Activated CD8-positive, alpha-beta memory T cell treated with anti-CD3 and anti-CD28 coated beads, Interleukin-2, amount 10 ng/mL, durations not matched to agents 7 days and 5 days (primary cell): ENCODE results near the gene RASL10B. TPM values are rescaled to one million over a fixed set of nuclear protein-coding genes. Genes with fewer than 3 reads are reported as not detected.

Experiments
- ATAC-seq: fragments of 150-1000 bp; cut with Tn5 transposase; one replicate; pipeline ENCODE4 v1.10.0; 2021; ENCODE audit warnings: moderate library complexity
- CTCF ChIA-PET: fragments of 350-600 bp; sonication (Branson Sonifier 250); formaldehyde crosslinking; loops from one replicate; lab custom pipeline; 2021; ENCODE audit warnings: antibody characterized with exemption; lab: Charles Lee
- DNase-seq: peaks from one replicate; pipeline ENCODE4 v3.0.0-alpha.2; 2020
- H3K27ac Mint-ChIP-seq: one replicate; pipeline ENCODE4 v1.8.0; 2021; ENCODE audit warnings: mild to moderate bottlenecking, mixed read lengths
- H3K27me3 Mint-ChIP-seq: one replicate; pipeline ENCODE4 v1.8.0; 2021; ENCODE audit warnings: mixed read lengths
- H3K36me3 Mint-ChIP-seq: one replicate; pipeline ENCODE4 v1.8.0; 2021; ENCODE audit warnings: mild to moderate bottlenecking, mixed read lengths
- H3K4me1 Mint-ChIP-seq: one replicate; pipeline ENCODE4 v1.8.0; 2021; ENCODE audit warnings: mixed read lengths
- H3K4me3 Mint-ChIP-seq: one replicate; pipeline ENCODE4 v1.8.0; 2021; ENCODE audit warnings: mild to moderate bottlenecking, moderate library complexity, mixed read lengths
- H3K9me3 Mint-ChIP-seq: one replicate; pipeline ENCODE4 v1.8.0; 2022; ENCODE audit warnings: low read depth, mixed read lengths
- total RNA-seq, 2 experiments: library from RNA; stranded (reverse); gene quantifications; one replicate each; pipeline ENCODE4 v1.2.3, GENCODE V29; 2021

Gene RASL10B
- total RNA-seq, 2 experiments from 2014 or later, result 0.37 TPM; not detected in 1

DNA sequence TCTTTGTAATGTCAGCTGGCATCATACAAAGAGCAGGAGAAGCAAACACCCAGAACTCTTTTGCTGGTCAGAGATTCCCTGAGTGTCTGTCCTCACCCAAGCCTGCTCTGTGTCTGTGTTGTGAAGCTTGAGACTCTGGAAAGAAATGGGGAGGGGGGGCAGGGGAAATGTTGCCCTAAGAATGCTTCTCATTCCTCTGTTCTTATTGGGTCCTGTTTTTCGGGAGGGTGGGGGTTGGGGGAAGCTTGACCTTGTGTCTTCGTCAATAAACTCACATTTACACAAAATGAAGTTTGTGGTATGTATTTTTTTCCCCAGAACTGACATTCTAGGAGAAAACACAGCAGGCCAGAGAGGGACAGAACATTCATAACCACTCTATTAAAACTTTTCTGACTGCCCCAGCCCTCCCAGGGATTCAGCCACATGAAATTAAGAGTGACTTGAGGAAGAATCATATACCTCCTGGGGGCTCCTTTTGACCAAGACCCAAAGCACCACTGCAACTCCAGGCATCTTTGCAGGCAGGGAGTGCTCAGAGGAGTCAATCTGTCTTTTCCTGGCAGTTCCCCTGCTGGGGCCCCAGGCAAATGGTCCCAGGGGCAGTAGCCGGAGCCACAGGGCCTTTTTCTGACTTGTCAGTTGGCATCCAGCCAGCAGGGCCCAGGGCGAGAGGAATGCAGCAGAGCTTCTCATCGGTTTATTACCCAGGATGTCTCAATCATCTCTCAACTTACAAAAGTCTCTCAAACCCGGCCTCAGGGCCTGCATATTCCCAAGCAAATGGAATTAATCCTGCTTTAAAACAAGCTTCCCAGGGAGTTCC lies 5.1 kb upstream of the RASL10B start:
- DNase-seq (no peak), ATAC-seq (no peak)
- peaks cover 9% of the 10 kb centered on the region for H3K4me1 Mint-ChIP-seq
- peaks cover 10% of the 10 kb centered on the region for H3K27me3 Mint-ChIP-seq
- H3K9me3 Mint-ChIP-seq, result no peaks in the 10 kb centered on the region
- no peak overlapping the region for H3K27ac Mint-ChIP-seq
- H3K4me3 Mint-ChIP-seq, result no peak overlapping the region
- CTCF ChIA-PET, result no interaction called here
- peaks cover 18% of the 10 kb centered on the region for H3K36me3 Mint-ChIP-seq

DNA sequence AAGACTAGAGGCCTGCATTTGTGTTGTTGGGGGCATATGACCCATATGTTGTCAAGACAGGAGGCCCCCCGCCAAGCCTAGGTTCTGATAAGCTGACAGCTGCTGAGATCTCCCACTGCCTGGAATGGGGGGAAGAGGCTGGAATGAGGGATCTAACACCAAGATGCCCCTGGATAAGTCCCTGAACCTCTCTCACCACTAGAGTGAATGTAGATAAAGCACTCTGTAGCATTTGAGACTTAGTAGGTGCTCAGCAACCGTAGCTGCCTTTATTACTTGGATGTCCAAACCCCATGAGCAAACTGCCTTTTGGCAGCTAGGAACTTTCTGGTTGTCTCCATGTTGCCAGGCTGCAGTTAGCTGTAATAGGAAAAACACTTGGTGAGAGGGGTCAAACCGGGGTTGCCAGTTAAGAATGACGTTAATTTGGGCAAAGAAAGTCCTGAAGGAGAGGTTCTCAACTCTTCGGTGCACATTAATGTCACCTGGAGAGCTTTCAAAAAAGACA lies 4.4 kb upstream of the RASL10B start:
- H3K4me1 Mint-ChIP-seq, result peaks cover 9% of the 10 kb centered on the region
- no peak overlapping the region for H3K27ac Mint-ChIP-seq
- CTCF ChIA-PET, result interaction anchor here (1.3 kb wide), 1 partner anchor 37 kb away, joined by 3 read pairs; no protein-coding TSS in a partner anchor
- no peaks in the 10 kb centered on the region for H3K9me3 Mint-ChIP-seq
- no peak overlapping the region for H3K4me3 Mint-ChIP-seq
- DNase-seq (no peak), ATAC-seq (no peak)
- peaks cover 11% of the 10 kb centered on the region for H3K27me3 Mint-ChIP-seq
- peaks cover 16% of the 10 kb centered on the region for H3K36me3 Mint-ChIP-seq

DNA sequence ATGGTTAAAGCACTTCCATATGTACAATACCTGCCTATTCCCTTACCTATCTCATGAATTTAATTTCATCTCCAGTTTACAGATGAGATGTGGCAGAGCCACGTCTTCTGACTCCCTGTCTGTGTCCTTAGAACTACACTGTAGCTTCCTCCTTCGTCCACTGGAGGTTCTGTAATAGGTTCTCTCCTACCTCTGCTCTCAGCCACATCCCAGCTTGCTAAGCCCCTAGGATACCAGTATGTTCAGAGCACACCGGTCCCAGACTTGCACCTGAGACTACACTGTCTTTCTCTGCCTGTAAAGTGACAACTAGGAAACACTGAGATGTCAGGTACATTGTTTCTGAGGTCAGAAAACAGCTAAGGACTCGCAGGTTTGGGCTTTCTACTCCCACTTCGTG lies 3.8 kb upstream of the RASL10B start:
- DNase-seq, result no peak
- Mint-ChIP-seq H3K27me3 (peaks cover 17% of the 10 kb centered on the region), H3K36me3 (peaks cover 16% of the 10 kb centered on the region), H3K27ac (no peak overlapping the region), H3K9me3 (no peaks in the 10 kb centered on the region), H3K4me1 (peaks cover 9% of the 10 kb centered on the region), H3K4me3 (no peak overlapping the region)
- ATAC-seq, result no peak
- CTCF ChIA-PET, result interaction anchor here (1.3 kb wide), 1 partner anchor 37 kb away, joined by 3 read pairs; no protein-coding TSS in a partner anchor

DNA sequence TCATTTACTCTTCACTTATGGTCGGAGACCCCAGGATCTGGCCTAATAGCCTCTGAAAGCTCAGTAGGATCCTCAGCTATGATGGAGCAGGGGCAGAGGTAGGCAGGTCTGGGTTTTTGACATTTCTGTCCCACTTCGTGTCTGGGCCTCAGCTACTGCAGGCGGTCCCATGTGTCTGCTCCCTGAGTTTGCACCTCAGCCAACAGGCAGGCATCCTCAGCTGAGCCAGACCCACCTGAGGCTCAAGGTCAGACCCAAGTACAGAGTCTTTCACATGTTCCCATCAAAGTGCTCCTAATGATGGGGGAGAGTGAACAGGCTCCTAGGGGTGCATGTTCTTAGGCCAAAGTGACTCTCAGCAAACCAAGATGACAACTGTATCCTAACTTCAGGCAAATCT lies 2.9 kb upstream of the RASL10B start:
- CTCF ChIA-PET, result interaction anchor here (1.3 kb wide), 1 partner anchor 36 kb away, joined by 3 read pairs; no protein-coding TSS in a partner anchor
- no peak for ATAC-seq
- H3K4me1 Mint-ChIP-seq, result peaks cover 6% of the 10 kb centered on the region
- no peaks in the 10 kb centered on the region for H3K9me3 Mint-ChIP-seq
- peaks cover 23% of the 10 kb centered on the region for H3K27me3 Mint-ChIP-seq
- no peak for DNase-seq
- H3K4me3 Mint-ChIP-seq, result no peak overlapping the region
- H3K27ac Mint-ChIP-seq, result no peak overlapping the region
- H3K36me3 Mint-ChIP-seq, result peaks cover 14% of the 10 kb centered on the region

DNA sequence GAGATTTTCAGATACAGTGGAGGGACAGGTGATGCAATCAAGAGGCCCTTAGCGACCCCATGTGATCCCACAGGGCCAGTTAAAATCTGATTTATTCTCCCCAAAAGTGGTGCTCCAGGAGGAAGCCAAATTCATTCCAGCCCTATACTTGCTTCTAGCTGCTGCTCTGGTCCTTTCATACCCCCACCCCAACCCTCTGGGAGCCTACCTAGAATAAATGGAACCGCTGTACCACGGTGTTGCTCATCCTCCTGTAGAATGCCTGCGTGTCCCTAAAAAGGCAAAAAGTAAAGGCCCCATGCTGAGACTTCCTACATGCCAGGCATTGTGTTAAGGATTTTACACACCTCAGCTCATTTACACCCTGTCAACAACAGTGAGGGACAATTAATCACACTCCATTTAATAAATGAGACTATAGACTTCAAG lies 2.0 kb upstream of the RASL10B start:
- H3K4me1 Mint-ChIP-seq, result peaks cover 5% of the 10 kb centered on the region
- peaks cover 23% of the 10 kb centered on the region for H3K27me3 Mint-ChIP-seq
- DNase-seq, result no peak
- H3K4me3 Mint-ChIP-seq, result no peak overlapping the region
- no peak overlapping the region for H3K27ac Mint-ChIP-seq
- ATAC-seq, result no peak
- peaks cover 7% of the 10 kb centered on the region for H3K36me3 Mint-ChIP-seq
- CTCF ChIA-PET, result interaction anchor here (0.5 kb wide), 1 partner anchor 190 kb away, joined by 3 read pairs; no protein-coding TSS in a partner anchor
- no peaks in the 10 kb centered on the region for H3K9me3 Mint-ChIP-seq

DNA sequence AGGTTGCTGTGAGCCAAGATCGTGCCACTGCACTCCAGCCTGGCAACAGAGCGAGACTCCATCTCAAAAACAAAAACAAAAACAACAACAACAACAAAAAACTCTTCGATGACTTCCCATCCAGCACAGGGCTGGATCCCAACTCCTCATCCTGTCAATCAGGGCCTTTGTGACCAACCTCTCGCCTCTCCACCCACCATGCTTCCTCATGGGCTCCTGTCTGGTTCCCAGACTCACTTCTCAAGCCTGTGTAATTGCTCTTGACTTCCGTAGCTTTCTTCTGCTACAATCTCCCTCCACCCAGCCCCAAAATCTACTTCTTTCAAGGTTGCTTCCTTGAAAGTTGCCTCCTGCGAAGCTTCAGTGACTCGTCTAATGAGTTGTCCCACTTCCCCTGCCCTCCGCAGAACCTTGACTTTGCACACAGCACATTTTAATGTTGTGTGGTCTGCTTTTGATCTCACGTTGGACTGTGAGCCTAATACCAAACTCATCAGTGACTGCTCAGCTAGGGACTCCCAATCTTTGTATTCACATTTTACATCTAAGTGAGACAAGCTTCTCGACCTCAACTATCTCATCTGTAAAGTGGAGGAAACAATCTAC lies 936 bp upstream of the RASL10B start:
- H3K36me3 Mint-ChIP-seq, result peaks cover 2% of the 10 kb centered on the region
- DNase-seq (no peak), ATAC-seq (no peak)
- H3K4me3 Mint-ChIP-seq, result no peak overlapping the region
- H3K27ac Mint-ChIP-seq, result no peak overlapping the region
- H3K27me3 Mint-ChIP-seq, result peaks cover 23% of the 10 kb centered on the region
- peaks cover 5% of the 10 kb centered on the region for H3K4me1 Mint-ChIP-seq
- H3K9me3 Mint-ChIP-seq, result no peaks in the 10 kb centered on the region
- CTCF ChIA-PET, result interaction anchor here (1.9 kb wide), 1 partner anchor 17 kb away, joined by 8 read pairs; no protein-coding TSS in a partner anchor

DNA sequence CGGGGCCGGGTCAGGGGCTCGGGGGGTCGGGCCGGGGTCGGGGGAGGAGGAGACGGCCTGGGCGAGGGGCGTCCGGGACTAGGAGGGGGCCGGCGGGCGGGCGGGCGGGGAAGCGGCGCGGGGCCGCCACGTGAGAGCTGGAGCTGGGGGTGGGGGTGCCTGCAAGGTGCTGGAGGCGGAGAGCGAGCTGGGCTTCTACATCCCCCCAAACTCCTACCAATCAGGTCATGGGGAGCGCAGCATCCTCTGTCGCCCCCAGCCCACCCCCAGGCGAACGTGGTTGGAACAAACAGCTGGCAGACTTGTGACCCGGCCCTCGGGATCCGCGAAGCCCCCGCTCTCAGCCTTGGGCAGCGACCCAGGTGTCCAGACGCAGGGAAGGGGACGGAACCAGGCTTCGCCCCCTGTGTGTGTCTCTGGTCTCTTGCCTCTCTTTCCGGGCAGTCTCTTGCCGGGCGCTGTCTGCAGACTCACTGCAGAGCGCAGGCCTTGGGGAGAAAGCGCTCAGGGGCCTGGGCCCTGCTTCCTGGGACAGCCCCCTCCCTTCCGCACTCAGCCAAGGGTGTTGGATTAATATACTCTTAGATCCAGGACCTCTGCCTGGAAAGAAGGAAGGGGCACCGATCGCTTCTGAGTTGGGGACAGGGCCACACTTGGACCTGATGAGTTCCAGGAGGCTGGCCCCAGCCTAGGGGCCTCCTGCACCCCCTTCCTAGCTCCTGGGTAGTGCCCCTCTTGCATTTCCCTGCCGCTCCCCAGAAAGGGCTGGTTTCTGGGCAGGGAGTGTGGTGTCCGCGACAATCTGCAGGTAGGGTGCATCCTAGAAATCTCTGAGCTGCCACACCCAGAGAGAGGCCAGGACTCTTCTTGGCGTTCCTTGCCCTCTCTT lies 722 bp downstream of the RASL10B start:
- Mint-ChIP-seq H3K4me1 (peaks cover 5% of the 10 kb centered on the region), H3K9me3 (no peaks in the 10 kb centered on the region), H3K4me3 (no peak overlapping the region), H3K27ac (no peak overlapping the region), H3K27me3 (peaks cover 23% of the 10 kb centered on the region), H3K36me3 (peaks cover 2% of the 10 kb centered on the region)
- ATAC-seq (no peak), DNase-seq (no peak)
- CTCF ChIA-PET, result interaction anchor here (0.7 to 1.8 kb wide), 5 partner anchors 8 to 118 kb away, joined by 3 to 8 read pairs (median 3); no protein-coding TSS in a partner anchor

DNA sequence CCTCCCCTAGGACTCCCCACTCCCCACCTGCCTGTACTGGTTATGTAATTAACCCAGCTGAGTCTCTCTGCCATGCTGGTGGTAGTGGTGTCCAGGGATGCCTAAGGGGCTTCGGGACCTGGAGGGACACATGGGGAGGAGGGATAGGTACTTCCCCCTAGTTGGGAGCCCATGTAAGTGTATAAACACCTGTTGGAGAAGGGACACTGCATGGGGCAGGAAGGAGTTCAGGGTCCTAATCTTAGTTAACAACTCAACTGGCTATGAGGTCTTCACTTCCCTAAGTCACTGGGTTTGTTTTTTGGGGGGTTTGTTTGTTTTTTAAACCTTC lies 1.3 kb downstream of the RASL10B start:
- Mint-ChIP-seq H3K4me1 (peaks cover 5% of the 10 kb centered on the region), H3K27ac (no peak overlapping the region), H3K4me3 (no peak overlapping the region), H3K36me3 (peaks cover 2% of the 10 kb centered on the region), H3K27me3 (peaks cover 23% of the 10 kb centered on the region), H3K9me3 (no peaks in the 10 kb centered on the region)
- DNase-seq (no peak), ATAC-seq (no peak)
- CTCF ChIA-PET, result interaction anchor here (0.7 to 1.8 kb wide), 3 partner anchors 8 to 31 kb away, joined by 3 to 8 read pairs (median 4); no protein-coding TSS in a partner anchor

DNA sequence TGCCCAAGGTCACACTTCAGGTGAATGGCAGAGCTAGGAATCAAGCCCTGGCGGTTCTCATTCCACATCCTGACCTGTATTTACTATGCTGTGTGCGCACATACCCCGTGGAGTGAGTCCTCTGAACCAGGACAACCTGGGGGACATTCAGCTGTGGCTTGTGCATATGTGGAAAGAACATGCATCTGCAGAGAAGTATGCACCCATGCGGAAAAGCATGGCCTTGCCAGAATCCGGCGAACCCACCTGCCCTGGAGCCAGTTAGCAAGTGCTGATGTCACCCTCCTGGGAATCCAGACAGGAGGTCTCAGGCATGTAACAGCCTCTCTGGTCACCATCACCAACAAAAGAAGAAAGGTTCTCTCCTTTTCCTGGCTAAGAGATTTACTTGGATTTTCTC lies 1.9 kb downstream of the RASL10B start:
- Mint-ChIP-seq H3K27me3 (peaks cover 23% of the 10 kb centered on the region), H3K36me3 (peaks cover 2% of the 10 kb centered on the region), H3K4me1 (peaks cover 5% of the 10 kb centered on the region), H3K9me3 (no peaks in the 10 kb centered on the region), H3K27ac (no peak overlapping the region), H3K4me3 (no peak overlapping the region)
- ATAC-seq, result no peak
- DNase-seq, result no peak
- CTCF ChIA-PET, result interaction anchor here (0.7 to 1.8 kb wide), 2 partner anchors 9 to 14 kb away, joined by 3 to 4 read pairs; no protein-coding TSS in a partner anchor

DNA sequence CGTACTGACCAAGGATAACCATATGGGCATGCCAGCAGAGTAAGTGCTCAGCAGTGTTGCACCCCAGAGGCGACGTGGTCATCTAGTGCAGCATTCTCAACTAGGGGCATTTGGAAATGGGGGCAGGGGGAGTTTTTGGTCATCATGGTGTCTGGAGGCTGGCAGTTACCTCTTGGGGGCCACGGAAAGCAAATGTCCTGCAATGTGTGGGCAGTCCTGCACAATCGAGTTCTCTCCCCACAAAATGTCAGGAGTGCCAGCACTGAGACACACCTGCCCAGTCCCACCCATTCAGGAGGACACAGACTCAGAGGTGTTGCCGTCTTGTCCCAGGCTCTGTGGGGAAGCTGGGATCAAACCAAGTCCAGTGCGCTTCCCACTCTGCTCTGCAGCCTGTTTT lies 3.0 kb downstream of the RASL10B start:
- CTCF ChIA-PET, result no interaction called here
- Mint-ChIP-seq H3K36me3 (peaks cover 2% of the 10 kb centered on the region), H3K4me1 (peaks cover 5% of the 10 kb centered on the region), H3K27me3 (peaks cover 24% of the 10 kb centered on the region), H3K4me3 (no peak overlapping the region), H3K27ac (no peak overlapping the region), H3K9me3 (no peaks in the 10 kb centered on the region)
- ATAC-seq (no peak), DNase-seq (no peak)

DNA sequence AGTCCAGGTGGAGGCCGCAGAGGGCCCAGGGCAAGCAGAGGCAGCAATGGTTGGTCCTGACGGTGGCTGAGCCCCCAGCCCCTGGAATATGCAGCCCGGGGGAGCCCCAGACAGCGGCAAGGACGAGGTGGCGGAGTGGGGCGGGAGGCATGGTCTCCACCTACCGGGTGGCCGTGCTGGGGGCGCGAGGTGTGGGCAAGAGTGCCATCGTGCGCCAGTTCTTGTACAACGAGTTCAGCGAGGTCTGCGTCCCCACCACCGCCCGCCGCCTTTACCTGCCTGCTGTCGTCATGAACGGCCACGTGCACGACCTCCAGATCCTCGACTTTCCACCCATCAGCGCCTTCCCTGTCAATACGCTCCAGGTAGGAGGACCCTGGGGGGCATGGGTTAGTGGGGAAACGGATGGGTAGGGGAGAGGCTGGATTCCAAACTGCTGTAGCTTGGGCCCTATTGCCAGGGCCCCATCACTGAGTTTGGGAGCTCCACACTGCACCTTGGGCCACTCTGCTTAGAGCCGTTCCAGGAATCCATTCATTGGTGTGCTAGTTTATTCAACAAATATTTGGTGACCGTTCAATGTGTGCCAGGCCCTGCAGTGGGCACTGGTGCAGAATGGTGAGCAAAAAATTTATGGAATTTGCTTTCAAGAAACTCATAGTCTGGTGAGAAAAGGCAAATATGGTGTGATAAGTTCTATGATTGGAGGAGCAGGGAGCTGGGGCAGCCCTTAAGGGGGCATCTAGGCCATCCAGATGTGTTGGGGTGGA lies 3.8 kb downstream of the RASL10B start:
- no peak for DNase-seq
- Mint-ChIP-seq H3K27ac (no peak overlapping the region), H3K36me3 (peaks cover 2% of the 10 kb centered on the region), H3K27me3 (peaks cover 33% of the 10 kb centered on the region), H3K9me3 (no peaks in the 10 kb centered on the region), H3K4me3 (no peak overlapping the region), H3K4me1 (peaks cover 5% of the 10 kb centered on the region)
- CTCF ChIA-PET, result interaction anchor here (0.6 to 2.5 kb wide), 2 partner anchors 12 to 809 kb away, joined by 3 to 11 read pairs; no protein-coding TSS in a partner anchor
- ATAC-seq, result no peak

DNA sequence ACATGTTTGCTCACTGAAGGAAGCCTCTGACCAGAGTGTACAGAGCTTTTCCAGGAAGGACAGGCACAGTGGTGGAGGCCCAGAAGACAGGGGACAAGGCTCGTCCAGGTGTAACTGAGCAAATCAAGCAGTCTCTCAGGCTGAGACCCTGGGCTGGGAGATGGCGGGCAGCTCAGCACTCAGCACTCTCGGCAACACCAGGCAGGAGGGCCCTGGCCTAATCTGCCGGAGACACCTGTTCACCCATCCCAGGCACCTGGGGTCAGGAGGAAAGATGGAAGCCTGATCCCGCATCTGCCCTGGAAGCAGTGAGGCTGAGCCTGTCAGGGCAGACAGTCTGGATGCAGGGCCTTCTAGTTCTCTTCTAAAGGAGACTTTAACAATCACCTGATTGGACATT lies 4.8 kb downstream of the RASL10B start:
- no peaks in the 10 kb centered on the region for H3K36me3 Mint-ChIP-seq
- H3K9me3 Mint-ChIP-seq, result no peaks in the 10 kb centered on the region
- H3K4me1 Mint-ChIP-seq, result peaks cover 5% of the 10 kb centered on the region
- no peak for DNase-seq
- CTCF ChIA-PET, result interaction anchor here (2.5 kb wide), 1 partner anchor 11 kb away, joined by 11 read pairs; no protein-coding TSS in a partner anchor
- no peak overlapping the region for H3K27ac Mint-ChIP-seq
- no peak for ATAC-seq
- no peak overlapping the region for H3K4me3 Mint-ChIP-seq
- H3K27me3 Mint-ChIP-seq, result peaks cover 32% of the 10 kb centered on the region
